Ishikawa (cell line): ENCODE measurements around the gene P2RY2.

Source experiments
- CEBPB ChIP-seq: IDR thresholded peaks from 2 replicates; pipeline ENCODE4 v1.6.1; 2012
- CREB1 ChIP-seq: IDR thresholded peaks from 2 replicates; pipeline ENCODE4 v1.6.1; 2012; ENCODE audit warnings: low read depth
- EGR1 ChIP-seq: IDR thresholded peaks from 2 replicates; pipeline ENCODE4 v1.6.1; 2012
- EP300 ChIP-seq: IDR thresholded peaks from 2 replicates; pipeline ENCODE4 v1.6.1; 2012; ENCODE audit warnings: borderline replicate concordance
- FOXM1 ChIP-seq: IDR thresholded peaks from 2 replicates; pipeline ENCODE4 v1.6.1; 2012; ENCODE audit warnings: low read depth, borderline replicate concordance
- NFIC ChIP-seq: IDR thresholded peaks from 2 replicates; pipeline ENCODE4 v1.6.1; 2012
- REST ChIP-seq: IDR thresholded peaks from 2 replicates; pipeline ENCODE4 v1.6.1; 2012; ENCODE audit warnings: low read depth, mild to moderate bottlenecking
- TAF1 ChIP-seq: IDR thresholded peaks from 2 replicates; pipeline ENCODE4 v1.6.1; 2012; ENCODE audit warnings: low read depth, mild to moderate bottlenecking
- TCF12 ChIP-seq: IDR thresholded peaks from 2 replicates; pipeline ENCODE4 v1.6.1; 2012; ENCODE audit warnings: low read depth
- TEAD4 ChIP-seq: IDR thresholded peaks from 2 replicates; pipeline ENCODE4 v1.6.1; 2012
- YY1 ChIP-seq: IDR thresholded peaks from 2 replicates; pipeline ENCODE4 v1.6.1; 2012; ENCODE audit warnings: low read depth

GRCh38 chr11:73230931-73231330 is 12.8 kb downstream of the P2RY2 start:
- TF ChIP-seq EGR1: no peak
- no peak for TF ChIP-seq CEBPB
- no peak for TF ChIP-seq REST
- no peak for TF ChIP-seq TAF1
- no peak for TF ChIP-seq EP300
- TF ChIP-seq CREB1: no peak
- no peak for TF ChIP-seq TEAD4
- TF ChIP-seq FOXM1: no peak
- TF ChIP-seq NFIC: no peak
- no peak for TF ChIP-seq TCF12
- no peak for TF ChIP-seq YY1
